Stomach (tissue), 9 donors: ENCODE data around the gene CRYBG1. TPM values are rescaled to one million over a fixed set of nuclear protein-coding genes. Genes with fewer than 3 reads are reported as not detected.

Experiments used
- DNase-seq, 2 donors: peaks; one replicate each; pipeline versions ENCODE4 v3.0.0 to v3.0.0-alpha.2; 2013 to 2019
- H3K27ac ChIP-seq, 5 donors: fragments of 200-600 bp in 4 of 5; sonication (generic) in 4 of 5; one replicate each; pipeline ENCODE4 v1.5.1; 2013 to 2019; ENCODE audit warnings: mild to moderate bottlenecking in 1 of 5, moderate library complexity in 1 of 5
- H3K27me3 ChIP-seq, 3 donors: fragments of 200-600 bp; sonication (generic); one replicate each; pipeline ENCODE4 v1.5.1; 2017 to 2019; ENCODE audit warnings: mixed run types in 1 of 3
- H3K36me3 ChIP-seq, 4 donors: fragments of 200-600 bp; sonication (generic); 1 replicate in 3 of 4; 2 replicates in 1 of 4; pipeline ENCODE4 v1.5.1; 2016 to 2019
- H3K4me1 ChIP-seq, 4 donors: fragments of 200-600 bp; sonication (generic); one replicate each; pipeline ENCODE4 v1.5.1; 2016 to 2019
- H3K4me3 ChIP-seq, 4 donors: fragments of 200-600 bp; sonication (generic) in 3 of 4; one replicate each; pipeline ENCODE4 v1.5.1; 2016 to 2019; ENCODE audit warnings: mild to moderate bottlenecking in 1 of 4
- H3K9me3 ChIP-seq, 4 donors: fragments of 200-600 bp; sonication (generic); one replicate each; pipeline ENCODE4 v1.5.1; 2016 to 2019
- CTCF ChIP-seq, 7 experiments: fragments of 450-650 bp in 4 of 7; fragments of 200-600 bp in 3 of 7; sonication (generic) in 3 of 7; IDR thresholded peaks; one replicate each; pipeline ENCODE4 v1.5.1; 2016 to 2019; ENCODE audit warnings: antibody characterized with exemption in 7 of 7, control low read depth in 2 of 7, mild to moderate bottlenecking in 1 of 7
- EP300 ChIP-seq: sonication (generic); formaldehyde crosslinking; IDR thresholded peaks from one replicate; pipeline ENCODE4 v1.6.1; 2017; ENCODE audit warnings: antibody characterized with exemption
- POLR2A ChIP-seq, 4 donors: fragments of 450-650 bp; IDR thresholded peaks; one replicate each; pipeline ENCODE4 v1.6.1; 2016; ENCODE audit warnings: antibody characterized with exemption in 4 of 4, control low read depth in 2 of 4, mild to moderate bottlenecking in 1 of 4, moderate library complexity in 1 of 4
- POLR2AphosphoS5 ChIP-seq, 3 donors: sonication (generic); formaldehyde crosslinking; IDR thresholded peaks; one replicate each; pipeline ENCODE4 v1.6.1; 2016; ENCODE audit warnings: antibody characterized with exemption in 3 of 3
- whole genome bisulfite sequencing, 5 donors: extraction: QIAGEN DNeasy Blood & Tissue Kit in 3 of 5; methylation state at CpG; one replicate each; pipeline versions ENCODE4 v1.1.5 to v1.1.7; 2013 to 2018; 5-methylcytosine and 5-hydroxymethylcytosine counted together
- intact Hi-C: fragments of 100-400 bp; cut with DNase I; formaldehyde crosslinking; loops from one replicate; pipeline ENCODE4 v1.15.1; 2023; ENCODE audit warnings: low total_unique reads
- polyA plus RNA-seq, 3 donors: library from polyadenylated mRNA; stranded (reverse); fragments of 200-250 nt; gene quantifications; one replicate each; pipeline ENCODE4 v1.2.3, GENCODE V29; 2013
- total RNA-seq, 5 donors: library from RNA; depleted of rRNA; stranded (reverse); fragments of >200 nt; gene quantifications; one replicate each; pipeline versions ENCODE4 v1.1.0 to v1.2.3, GENCODE V29; 2014 to 2016
- donor health status: healthy with polysubstance abuse.
- donor health status: Bipolar disorder and iron deficiency.
- donor health status: healthy.

The CRYBG1 gene
- total and polyA plus RNA-seq, 8 donors: 0.45 to 47.2 (median 9.9) TPM

- H3K9me3 ChIP-seq: no peaks in the 10 kb centered on the region
- WGBS, 5 donors: 90 to 97% (median 96%) methylated on average over 3 of the region's 3 CpGs
- H3K27ac ChIP-seq: no peak overlapping the region
- peaks cover 15 to 18% (median 16%) of the 10 kb centered on the region in 4 donors for H3K4me1 ChIP-seq
- no peaks in the 10 kb centered on the region for H3K36me3 ChIP-seq
- no peak overlapping the region for H3K4me3 ChIP-seq
- TF ChIP-seq POLR2A (IDR thresholded peaks at IDR 0.05) (no peak), POLR2AphosphoS5 (IDR thresholded peaks at IDR 0.05) (no peak), EP300 (no peak), CTCF (IDR thresholded peaks at IDR 0.05) (no peak)
- H3K27me3 ChIP-seq: peaks cover 7 to 33% (median 20%) of the 10 kb centered on the region in 3 donors
- no peak for DNase-seq
- intact Hi-C loops: no loop called here
These were observed 3.1 kb downstream of the CRYBG1 start for GRCh38 chr6:106363401-106364138.

- no peaks in the 10 kb centered on the region for H3K27me3 ChIP-seq
- no peak overlapping the region for H3K27ac ChIP-seq
- no peak overlapping the region for H3K4me3 ChIP-seq
- H3K36me3 ChIP-seq: no peaks in the 10 kb centered on the region
- 66 to 78% (median 75%) methylated on average over 2 of the region's 2 CpGs for WGBS, 5 donors
- intact Hi-C loops: no loop called here
- H3K4me1 ChIP-seq: no peaks in the 10 kb centered on the region
- no peaks in the 10 kb centered on the region for H3K9me3 ChIP-seq
- DNase-seq: no peak
- TF ChIP-seq CTCF (IDR thresholded peaks at IDR 0.05) (no peak), EP300 (no peak), POLR2A (IDR thresholded peaks at IDR 0.05) (no peak), POLR2AphosphoS5 (IDR thresholded peaks at IDR 0.05) (no peak)
These were observed 9.2 kb downstream of the CRYBG1 start for GRCh38 chr6:106369739-106370138.

- Histone ChIP-seq H3K27ac (no peak overlapping the region), H3K4me1 (no peaks in the 10 kb centered on the region), H3K36me3 (no peaks in the 10 kb centered on the region), H3K27me3 (no peaks in the 10 kb centered on the region), H3K9me3 (no peaks in the 10 kb centered on the region), H3K4me3 (no peak overlapping the region)
- intact Hi-C loops: no loop called here
- DNase-seq: no peak
- WGBS, 5 donors: 65 to 78% (median 73%) methylated on average over 1 of the region's 1 CpG
- TF ChIP-seq CTCF (IDR thresholded peaks at IDR 0.05) (no peak), POLR2AphosphoS5 (IDR thresholded peaks at IDR 0.05) (no peak), POLR2A (IDR thresholded peaks at IDR 0.05) (no peak), EP300 (no peak)
These were observed 10.1 kb downstream of the CRYBG1 start for GRCh38 chr6:106370639-106371038.

- Histone ChIP-seq H3K27ac (no peak overlapping the region), H3K4me3 (no peak overlapping the region), H3K9me3 (no peaks in the 10 kb centered on the region), H3K36me3 (no peaks in the 10 kb centered on the region), H3K4me1 (no peaks in the 10 kb centered on the region), H3K27me3 (no peaks in the 10 kb centered on the region)
- no peak for DNase-seq
- WGBS, 5 donors: 82 to 93% (median 90%) methylated on average over 4 of the region's 4 CpGs
- intact Hi-C loops: no loop called here
- TF ChIP-seq POLR2A (IDR thresholded peaks at IDR 0.05) (no peak), EP300 (no peak), CTCF (IDR thresholded peaks at IDR 0.05) (no peak), POLR2AphosphoS5 (IDR thresholded peaks at IDR 0.05) (no peak)
These were observed 12.5 kb downstream of the CRYBG1 start for GRCh38 chr6:106372838-106373501.
